Sigmoid colon (tissue), 4 donors: Measurements from ENCODE around the gene INPP5D.

Source experiments
- CTCF ChIP-seq, 4 experiments: fragments of 450-650 bp in 3 of 4; fragments of 200-600 bp in 1 of 4; IDR thresholded peaks; one replicate each; pipeline ENCODE4 v1.5.1; 2016 to 2019; ENCODE audit warnings: antibody characterized with exemption in 4 of 4, mild to moderate bottlenecking in 3 of 4, moderate library complexity in 2 of 4
- EP300 ChIP-seq, 4 donors: sonication (generic); formaldehyde crosslinking; IDR thresholded peaks; one replicate each; pipeline ENCODE4 v1.6.1; 2017; ENCODE audit warnings: antibody characterized with exemption in 4 of 4
- POLR2A ChIP-seq, 2 donors: fragments of 450-650 bp; IDR thresholded peaks; one replicate each; pipeline ENCODE4 v1.6.1; 2016; ENCODE audit warnings: antibody characterized with exemption in 2 of 2, mild to moderate bottlenecking in 2 of 2, moderate library complexity in 2 of 2

DNA sequence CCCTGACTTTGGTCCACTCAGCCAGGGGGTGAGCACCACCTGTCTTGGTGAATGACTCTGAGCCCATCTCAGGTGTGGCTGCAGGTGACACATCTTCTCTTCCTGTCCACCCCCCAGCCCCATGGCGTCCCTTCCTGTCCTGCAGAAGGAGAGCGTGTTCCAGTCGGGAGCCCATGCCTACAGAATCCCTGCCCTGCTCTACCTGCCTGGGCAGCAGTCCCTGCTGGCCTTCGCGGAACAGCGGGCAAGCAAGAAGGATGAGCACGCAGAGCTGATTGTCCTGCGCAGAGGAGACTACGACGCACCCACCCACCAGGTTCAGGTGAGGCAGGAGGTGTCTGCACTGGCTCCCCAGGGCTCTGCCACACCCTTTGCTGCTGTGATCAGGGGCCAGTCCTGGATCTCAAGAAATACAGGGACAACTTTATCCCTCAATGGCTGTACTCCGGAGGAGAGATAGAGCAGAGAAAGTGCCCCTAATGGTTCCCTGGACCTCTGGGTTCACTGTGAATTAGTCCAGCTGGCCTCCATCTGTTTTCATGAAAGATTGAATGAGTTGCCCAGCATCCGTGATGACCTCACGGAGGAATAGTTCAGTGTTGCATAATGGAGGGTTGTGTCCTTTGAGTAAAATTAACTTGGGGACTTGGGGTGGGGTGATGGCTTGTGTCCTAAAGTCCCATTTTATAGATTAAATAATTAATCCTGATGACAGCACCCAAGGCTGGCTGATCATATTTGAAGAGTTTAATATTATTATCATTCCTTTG, 27.4 kb upstream of the INPP5D start, which contains the start of gene NEU2:
- TF ChIP-seq CTCF (IDR thresholded peaks at IDR 0.05) (no peak), POLR2A (IDR thresholded peaks at IDR 0.05) (no peak), EP300 (IDR thresholded peaks at IDR 0.05) (no peak)
